H9 (cell line): ENCODE results near the gene FBN1. TPM values are rescaled to one million over a fixed set of nuclear protein-coding genes. Genes with fewer than 3 reads are reported as not detected.

Source experiments
- DNase-seq: peaks from one replicate; pipeline ENCODE4 v3.0.0-alpha.2; 2017
- H2AFZ ChIP-seq: one replicate; pipeline ENCODE4 v1.6.1; 2013; ENCODE audit warnings: mild to moderate bottlenecking, low read length, control low read depth, moderate library complexity
- H2AK5ac ChIP-seq: 2 replicates; pipeline ENCODE4 v1.6.1; 2013; ENCODE audit warnings: low read length, control low read depth, mixed read lengths; ENCODE audit not compliant: insufficient read length
- H2BK120ac ChIP-seq: one replicate; pipeline ENCODE4 v1.6.1; 2013; ENCODE audit warnings: low read depth, mild to moderate bottlenecking, low read length, control low read depth, inconsistent platforms; ENCODE audit not compliant: poor library complexity, severe bottlenecking
- H2BK12ac ChIP-seq: 2 replicates; pipeline ENCODE4 v1.6.1; 2013; ENCODE audit warnings: low read length, control low read depth, mixed read lengths, low read depth; ENCODE audit not compliant: insufficient read length
- H2BK15ac ChIP-seq: 2 replicates; pipeline ENCODE4 v1.6.1; 2013; ENCODE audit warnings: low read depth, low read length, control low read depth
- H2BK20ac ChIP-seq: one replicate; pipeline ENCODE4 v1.6.1; 2013; ENCODE audit warnings: low read depth, mild to moderate bottlenecking, low read length, control low read depth, inconsistent platforms; ENCODE audit not compliant: poor library complexity, severe bottlenecking
- H2BK5ac ChIP-seq: 2 replicates; pipeline ENCODE4 v1.6.1; 2013; ENCODE audit warnings: low read length, control low read depth, mixed read lengths; ENCODE audit not compliant: insufficient read length
- H3K14ac ChIP-seq: 2 replicates; pipeline ENCODE4 v1.6.1; 2013; ENCODE audit warnings: low read length, control low read depth; ENCODE audit not compliant: insufficient read depth
- H3K18ac ChIP-seq: 2 replicates; pipeline ENCODE4 v1.6.1; 2013; ENCODE audit warnings: low read depth, mild to moderate bottlenecking, mixed read lengths, low read length, control low read depth; ENCODE audit not compliant: insufficient read length
- H3K23ac ChIP-seq: 2 replicates; pipeline ENCODE4 v1.6.1; 2013; ENCODE audit warnings: low read length, control low read depth, mixed read lengths, low read depth; ENCODE audit not compliant: insufficient read length
- H3K23me2 ChIP-seq: 2 replicates; pipeline ENCODE4 v1.6.1; 2013; ENCODE audit warnings: low read depth, mild to moderate bottlenecking, mixed read lengths, low read length, control low read depth; ENCODE audit not compliant: insufficient read length, poor library complexity, severe bottlenecking
- H3K27ac ChIP-seq: 2 replicates; pipeline ENCODE4 v1.5.1; 2013; ENCODE audit warnings: low read length, control low read depth, mixed read lengths, low read depth; ENCODE audit not compliant: insufficient read length
- H3K27me3 ChIP-seq: 2 replicates; pipeline ENCODE4 v1.6.1; 2013; ENCODE audit warnings: low read length, control low read depth, inconsistent platforms; ENCODE audit not compliant: insufficient read depth
- H3K4ac ChIP-seq: 2 replicates; pipeline ENCODE4 v1.6.1; 2013; ENCODE audit warnings: low read depth, mild to moderate bottlenecking, control low read depth, inconsistent platforms, low read length, moderate library complexity
- H3K4me1 ChIP-seq: 2 replicates; pipeline ENCODE4 v1.6.1; 2013; ENCODE audit warnings: low read length, control low read depth, inconsistent platforms; ENCODE audit not compliant: insufficient read depth
- H3K4me2 ChIP-seq: 2 replicates; pipeline ENCODE4 v1.6.1; 2013; ENCODE audit warnings: low read length, control low read depth, mixed read lengths; ENCODE audit not compliant: insufficient read length, insufficient read depth
- H3K56ac ChIP-seq: 2 replicates; pipeline ENCODE4 v1.6.1; 2013; ENCODE audit warnings: low read depth, mild to moderate bottlenecking, mixed read lengths, low read length, control low read depth; ENCODE audit not compliant: insufficient read length
- H3K79me1 ChIP-seq: 2 replicates; pipeline ENCODE4 v1.6.1; 2013; ENCODE audit warnings: low read depth, mild to moderate bottlenecking, moderate library complexity, low read length, control low read depth, inconsistent platforms; ENCODE audit not compliant: insufficient read depth, poor library complexity, severe bottlenecking
- H3K79me2 ChIP-seq: 2 replicates; pipeline ENCODE4 v1.6.1; 2013; ENCODE audit warnings: low read length, control low read depth, inconsistent platforms; ENCODE audit not compliant: insufficient read depth
- H3K9ac ChIP-seq: 2 replicates; pipeline ENCODE4 v1.6.1; 2013; ENCODE audit warnings: low read length, control low read depth, mixed read lengths; ENCODE audit not compliant: insufficient read length; ENCODE audit errors: extremely low read depth
- H3K9me3 ChIP-seq: one replicate; pipeline ENCODE4 v1.6.1; 2013; ENCODE audit warnings: low read depth, low read length, inconsistent platforms; ENCODE audit not compliant: control insufficient read depth
- H3T11ph ChIP-seq: one replicate; pipeline ENCODE4 v1.6.1; 2013; ENCODE audit warnings: mild to moderate bottlenecking, low read length, control low read depth, inconsistent platforms
- H4K20me1 ChIP-seq: one replicate; pipeline ENCODE4 v1.6.1; 2013; ENCODE audit not compliant: control insufficient read depth, insufficient read length, insufficient read depth
- H4K5ac ChIP-seq: 2 replicates; pipeline ENCODE4 v1.6.1; 2013; ENCODE audit warnings: low read depth, mild to moderate bottlenecking, mixed read lengths, low read length, control low read depth; ENCODE audit not compliant: insufficient read length
- H4K8ac ChIP-seq: replicated peaks from 2 replicates; pipeline ENCODE4 v1.6.1; 2013; ENCODE audit warnings: low read length, control low read depth, mixed read lengths, low read depth; ENCODE audit not compliant: insufficient read length
- H4K91ac ChIP-seq: 2 replicates; pipeline ENCODE4 v1.6.1; 2013; ENCODE audit warnings: low read depth, mild to moderate bottlenecking, moderate library complexity, mixed read lengths, low read length, control low read depth; ENCODE audit not compliant: insufficient read length
- H3K27ac Mint-ChIP-seq, 3 experiments: 2 replicates in 2 of 3; 3 replicates in 1 of 3; pipeline ENCODE4 v1.8.0; 2020 to 2021; ENCODE audit warnings: mixed read lengths in 3 of 3, mild to moderate bottlenecking in 1 of 3, moderate library complexity in 1 of 3
- H3K27me3 Mint-ChIP-seq: 2 replicates; pipeline ENCODE4 v1.8.0; 2021; ENCODE audit warnings: low read depth, mild to moderate bottlenecking, moderate library complexity, mixed read lengths
- H3K36me3 Mint-ChIP-seq, 3 experiments: 2 replicates in 2 of 3; 3 replicates in 1 of 3; pipeline ENCODE4 v1.8.0; 2020 to 2021; ENCODE audit warnings: low read depth in 3 of 3, mixed read lengths in 3 of 3; ENCODE audit not compliant: insufficient read depth in 1 of 3
- H3K4me1 Mint-ChIP-seq, 2 experiments: 2 replicates each; pipeline ENCODE4 v1.8.0; 2020; ENCODE audit warnings: mixed read lengths in 2 of 2
- H3K4me3 Mint-ChIP-seq, 2 experiments: 2 replicates in 1 of 2; 3 replicates in 1 of 2; pipeline ENCODE4 v1.8.0; 2020 to 2021; ENCODE audit warnings: mild to moderate bottlenecking in 2 of 2, mixed read lengths in 2 of 2, moderate library complexity in 1 of 2
- H3K9me3 Mint-ChIP-seq, 2 experiments: 2 replicates in 1 of 2; 3 replicates in 1 of 2; pipeline ENCODE4 v1.8.0; 2020; ENCODE audit warnings: mild to moderate bottlenecking in 2 of 2, mixed read lengths in 2 of 2, moderate library complexity in 1 of 2
- WGBS: extraction: QIAGEN DNeasy Blood & Tissue Kit; methylation state at CpG from one replicate; pipeline ENCODE4 v1.1.7; 2013; ENCODE audit warnings: missing lambda C conversion rate, low lambda C conversion rate, mixed read lengths; ENCODE audit not compliant: insufficient read length; ENCODE audit errors: extremely low coverage; 5-methylcytosine and 5-hydroxymethylcytosine counted together
- total RNA-seq: library from RNA; stranded (reverse); gene quantifications from 2 replicates; pipeline ENCODE4 v1.2.1, GENCODE V29; 2021
- TF ChIP-seq, protein P1 (sequence below): fragments of 200-600 bp; sonication (generic); conservative IDR thresholded peaks from 3 replicates; pipeline ENCODE4 v1.8.0; 2021; ENCODE audit warnings: antibody characterized with exemption, mild to moderate bottlenecking

FBN1 gene
- total RNA-seq, 1 experiment from 2014 or later, result 3.6 TPM

DNA sequence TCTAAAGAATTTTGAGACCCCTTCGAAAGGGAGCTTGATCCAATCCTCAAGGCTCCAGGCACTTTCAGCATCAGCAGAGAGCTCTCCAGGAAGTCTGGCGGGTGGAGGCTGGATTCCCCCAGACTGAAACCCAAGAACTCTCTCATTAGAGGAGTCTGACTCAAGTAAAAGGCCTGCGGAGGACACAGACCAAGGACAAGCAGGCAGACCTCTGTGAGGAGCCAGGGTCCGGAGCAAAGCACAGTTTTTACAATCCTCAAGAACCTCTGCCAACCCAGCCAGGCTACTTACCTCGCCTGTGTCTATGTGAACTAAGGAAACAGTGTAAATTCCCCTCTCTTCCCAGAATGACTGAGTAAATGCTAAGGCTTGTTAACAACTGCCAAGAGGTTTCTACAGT lies 86.2 kb downstream of the FBN1 start:
- Histone ChIP-seq H3K18ac (no peak overlapping the region), H3K14ac (no peak overlapping the region), H3K23me2 (no peaks in the 10 kb centered on the region), H2BK120ac (no peak overlapping the region), H3K4me1 (no peaks in the 10 kb centered on the region), H3K4ac (no peak overlapping the region), H3K9me3 (no peaks in the 10 kb centered on the region), H3K4me2 (no peak overlapping the region), H3K79me2 (no peaks in the 10 kb centered on the region), H3K9ac (no peak overlapping the region), H2AK5ac (no peak overlapping the region), H4K8ac (no peak overlapping the region), H4K20me1 (no peaks in the 10 kb centered on the region), H3K27me3 (no peaks in the 10 kb centered on the region), H3T11ph (no peak overlapping the region), H3K23ac (no peak overlapping the region), H2BK12ac (no peak overlapping the region), H4K5ac (no peak overlapping the region), H3K27ac (no peak overlapping the region), H4K91ac (no peak overlapping the region), H2BK5ac (no peak overlapping the region), H3K56ac (no peak overlapping the region), H2BK20ac (no peak overlapping the region), H3K79me1 (no peaks in the 10 kb centered on the region), H2BK15ac (no peak overlapping the region), H2AFZ (no peak overlapping the region)
- H3K36me3 Mint-ChIP-seq, result no peaks in the 10 kb centered on the region
- WGBS, result no CpG with 5 or more reads among the region's 5 CpGs
- TF ChIP-seq, protein P1, sequence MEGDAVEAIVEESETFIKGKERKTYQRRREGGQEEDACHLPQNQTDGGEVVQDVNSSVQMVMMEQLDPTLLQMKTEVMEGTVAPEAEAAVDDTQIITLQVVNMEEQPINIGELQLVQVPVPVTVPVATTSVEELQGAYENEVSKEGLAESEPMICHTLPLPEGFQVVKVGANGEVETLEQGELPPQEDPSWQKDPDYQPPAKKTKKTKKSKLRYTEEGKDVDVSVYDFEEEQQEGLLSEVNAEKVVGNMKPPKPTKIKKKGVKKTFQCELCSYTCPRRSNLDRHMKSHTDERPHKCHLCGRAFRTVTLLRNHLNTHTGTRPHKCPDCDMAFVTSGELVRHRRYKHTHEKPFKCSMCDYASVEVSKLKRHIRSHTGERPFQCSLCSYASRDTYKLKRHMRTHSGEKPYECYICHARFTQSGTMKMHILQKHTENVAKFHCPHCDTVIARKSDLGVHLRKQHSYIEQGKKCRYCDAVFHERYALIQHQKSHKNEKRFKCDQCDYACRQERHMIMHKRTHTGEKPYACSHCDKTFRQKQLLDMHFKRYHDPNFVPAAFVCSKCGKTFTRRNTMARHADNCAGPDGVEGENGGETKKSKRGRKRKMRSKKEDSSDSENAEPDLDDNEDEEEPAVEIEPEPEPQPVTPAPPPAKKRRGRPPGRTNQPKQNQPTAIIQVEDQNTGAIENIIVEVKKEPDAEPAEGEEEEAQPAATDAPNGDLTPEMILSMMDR, result no peak
- no peak for DNase-seq
- H3K27me3 Mint-ChIP-seq, result no peaks in the 10 kb centered on the region
- H3K4me3 Mint-ChIP-seq, result no peak overlapping the region
- peaks cover 15 to 16% of the 10 kb centered on the region in 2 experiments for H3K4me1 Mint-ChIP-seq
- no peaks in the 10 kb centered on the region for H3K9me3 Mint-ChIP-seq
- peak overlapping the region in 1 of 3 experiments; percentile 8; a peak in 1 of 7 replicates for H3K27ac Mint-ChIP-seq
